22Rv1 (cell line): Measurements from ENCODE around the gene SMAD1.

Experiments
- H3K27ac ChIP-seq: fragments of 450-650 bp; 2 replicates; pipeline ENCODE4 v1.5.1; 2017
- ZFX ChIP-seq: fragments of 450-650 bp; IDR thresholded peaks from 2 replicates; pipeline ENCODE4 v1.6.1; 2017; ENCODE audit warnings: antibody characterized with exemption, borderline replicate concordance
- TF ChIP-seq, protein P1 (sequence below): fragments of 450-650 bp; IDR thresholded peaks from 2 replicates; pipeline ENCODE4 v1.5.1; 2017; ENCODE audit warnings: mild to moderate bottlenecking

Gene SMAD1

DNA sequence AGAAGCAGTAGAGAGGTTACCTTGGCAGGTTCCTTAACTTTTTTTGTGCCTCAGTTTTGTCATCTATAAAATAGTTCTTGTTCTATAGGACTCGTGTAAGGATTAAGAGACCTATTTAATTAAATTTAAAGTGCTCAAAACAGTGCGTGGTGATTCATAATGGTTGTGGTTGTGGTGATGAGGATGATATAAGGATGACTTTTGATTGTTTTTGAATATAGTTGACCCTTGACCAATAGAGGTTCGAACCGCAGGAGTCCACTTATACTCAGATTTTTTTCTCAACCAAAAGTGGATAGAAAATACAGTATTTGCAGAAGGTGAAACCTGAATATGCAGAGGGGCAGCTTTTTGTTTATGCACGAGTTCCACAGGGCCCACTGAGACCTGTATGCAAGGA is 14.6 kb downstream of the SMAD1 start:
- TF ChIP-seq ZFX = no peak
- TF ChIP-seq, protein P1, sequence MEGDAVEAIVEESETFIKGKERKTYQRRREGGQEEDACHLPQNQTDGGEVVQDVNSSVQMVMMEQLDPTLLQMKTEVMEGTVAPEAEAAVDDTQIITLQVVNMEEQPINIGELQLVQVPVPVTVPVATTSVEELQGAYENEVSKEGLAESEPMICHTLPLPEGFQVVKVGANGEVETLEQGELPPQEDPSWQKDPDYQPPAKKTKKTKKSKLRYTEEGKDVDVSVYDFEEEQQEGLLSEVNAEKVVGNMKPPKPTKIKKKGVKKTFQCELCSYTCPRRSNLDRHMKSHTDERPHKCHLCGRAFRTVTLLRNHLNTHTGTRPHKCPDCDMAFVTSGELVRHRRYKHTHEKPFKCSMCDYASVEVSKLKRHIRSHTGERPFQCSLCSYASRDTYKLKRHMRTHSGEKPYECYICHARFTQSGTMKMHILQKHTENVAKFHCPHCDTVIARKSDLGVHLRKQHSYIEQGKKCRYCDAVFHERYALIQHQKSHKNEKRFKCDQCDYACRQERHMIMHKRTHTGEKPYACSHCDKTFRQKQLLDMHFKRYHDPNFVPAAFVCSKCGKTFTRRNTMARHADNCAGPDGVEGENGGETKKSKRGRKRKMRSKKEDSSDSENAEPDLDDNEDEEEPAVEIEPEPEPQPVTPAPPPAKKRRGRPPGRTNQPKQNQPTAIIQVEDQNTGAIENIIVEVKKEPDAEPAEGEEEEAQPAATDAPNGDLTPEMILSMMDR = no peak
- no peak overlapping the region for H3K27ac ChIP-seq

DNA sequence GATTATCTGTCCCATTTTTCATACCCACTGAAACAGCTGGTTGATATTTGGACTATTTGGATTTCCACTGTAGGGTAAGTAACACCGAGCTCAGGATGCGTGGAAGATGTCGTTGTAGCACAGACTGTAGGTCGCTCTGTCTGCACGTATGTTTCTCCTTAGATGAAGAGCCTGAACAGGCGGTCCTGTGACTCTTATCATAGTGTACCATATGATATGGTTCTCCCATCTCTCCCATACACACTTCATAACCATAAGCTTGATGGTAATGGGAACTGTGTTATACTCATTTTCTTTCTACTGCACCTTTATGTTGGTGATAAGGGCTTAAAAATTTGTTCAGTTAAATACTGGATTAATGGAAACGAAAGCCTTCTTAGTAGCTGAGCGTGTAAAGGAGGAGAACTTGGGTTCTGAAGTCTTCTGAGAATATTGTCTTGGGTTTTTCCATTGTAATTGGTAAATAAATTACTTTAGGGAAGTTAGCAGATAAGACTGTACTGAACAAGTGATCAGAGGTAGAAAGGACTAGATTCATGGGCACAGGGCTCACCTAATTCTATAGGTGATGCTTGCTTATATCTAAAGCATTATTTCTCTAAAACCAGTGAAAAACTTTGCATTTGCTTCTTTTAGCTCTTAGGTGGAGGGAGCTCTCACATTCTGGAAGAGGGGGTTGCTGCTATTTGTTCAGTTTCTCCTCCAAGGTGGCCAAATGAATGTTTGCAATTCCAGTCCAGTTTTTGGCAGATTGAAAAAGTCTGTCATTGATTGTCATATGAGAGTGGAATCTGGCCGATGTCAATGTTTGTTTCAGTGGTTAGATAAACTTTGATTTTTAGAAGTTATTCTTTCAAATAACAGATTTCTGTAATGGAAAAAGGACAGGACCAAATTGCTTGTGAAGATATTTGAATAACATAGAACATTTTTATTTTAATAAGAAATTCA is 15.8 kb downstream of the SMAD1 start:
- no peak overlapping the region for H3K27ac ChIP-seq
- TF ChIP-seq ZFX = no peak
- TF ChIP-seq, protein P1 = no peak

DNA sequence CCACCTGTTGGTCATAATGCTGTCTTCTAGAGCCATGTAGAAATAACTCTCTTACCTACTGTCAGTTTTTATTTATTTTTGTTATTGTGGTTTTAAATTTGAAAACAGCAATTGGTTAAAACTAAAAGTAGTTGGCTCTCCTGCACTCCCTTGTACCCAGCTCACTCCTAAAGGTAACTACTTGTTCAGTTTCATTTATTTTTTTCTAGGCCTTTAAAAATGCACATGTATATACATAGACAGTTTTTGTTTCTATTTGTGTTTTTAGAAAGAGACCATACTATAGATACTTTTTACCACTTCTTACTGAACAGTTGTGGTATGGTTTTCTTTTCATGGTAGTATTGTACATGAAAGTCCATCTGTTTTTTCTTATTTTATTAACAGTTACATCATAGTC is 16.8 kb downstream of the SMAD1 start:
- TF ChIP-seq, protein P1 = no peak
- TF ChIP-seq ZFX = no peak
- no peak overlapping the region for H3K27ac ChIP-seq

GRCh38 chr4:145501051-145501660 is 19.5 kb downstream of the SMAD1 start:
- H3K27ac ChIP-seq = no peak overlapping the region
- TF ChIP-seq, protein P1 = no peak
- TF ChIP-seq ZFX = no peak

GRCh38 chr4:145502809-145503208 is 21.2 kb downstream of the SMAD1 start:
- H3K27ac ChIP-seq = no peak overlapping the region
- no peak for TF ChIP-seq ZFX
- TF ChIP-seq, protein P1 = no peak

DNA sequence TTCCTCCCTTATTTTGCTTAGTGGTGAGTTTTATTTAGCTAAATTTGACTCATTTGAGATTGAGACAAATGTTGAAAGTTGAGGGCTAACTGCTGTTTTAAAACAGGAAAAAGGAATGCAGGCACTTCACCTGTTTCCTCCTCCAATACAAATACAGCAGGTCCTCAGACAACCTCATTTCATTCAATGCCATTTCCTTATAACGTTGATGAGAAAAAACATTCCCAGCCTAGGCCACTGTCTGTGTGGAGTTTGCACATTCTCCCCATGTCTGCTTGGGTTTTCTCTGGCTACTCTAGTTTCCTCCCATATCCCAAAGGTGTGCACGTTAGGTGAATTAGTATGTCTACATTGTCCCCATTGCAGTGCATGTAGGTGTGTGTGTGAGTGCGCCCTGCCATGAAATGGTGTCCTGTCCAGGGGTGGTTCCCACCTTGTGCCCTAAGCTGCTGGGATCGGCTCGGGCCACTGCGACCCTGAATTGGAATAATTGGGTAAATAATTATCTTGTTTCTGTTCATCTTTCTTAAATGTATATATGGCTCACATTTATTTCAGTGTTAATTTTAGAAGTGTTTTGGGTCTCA is 21.9 kb downstream of the SMAD1 start:
- no peak for TF ChIP-seq ZFX
- TF ChIP-seq, protein P1 = no peak
- no peak overlapping the region for H3K27ac ChIP-seq

DNA sequence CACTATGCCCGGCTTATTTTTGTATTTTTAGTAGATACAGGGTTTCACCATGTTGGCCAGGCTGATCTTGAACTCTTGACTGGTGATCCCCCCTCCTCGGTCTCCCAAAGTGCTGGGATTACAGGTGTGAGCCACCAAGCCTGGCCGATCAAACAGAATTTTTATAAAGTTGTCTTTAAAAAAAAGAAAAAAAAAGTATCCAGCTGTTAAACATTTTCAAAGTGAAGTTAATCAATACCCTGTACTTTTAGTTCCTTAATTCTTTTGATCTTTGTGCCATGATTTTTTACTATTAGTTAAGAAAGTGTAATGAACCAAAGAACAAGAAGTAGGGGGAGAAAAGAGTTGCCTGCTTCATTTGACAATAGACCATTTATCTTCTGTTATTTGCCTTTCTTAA is 24.3 kb downstream of the SMAD1 start:
- H3K27ac ChIP-seq = no peak overlapping the region
- TF ChIP-seq ZFX = no peak
- TF ChIP-seq, protein P1 = no peak
